Measurements from ENCODE around the gene SLC34A2. TPM values are rescaled to one million over a fixed set of nuclear protein-coding genes. Genes with fewer than 3 reads are reported as not detected.
"Not testable (repeated sequence)": the region's sequence is repeated elsewhere in the genome, so short reads cannot be mapped to it uniquely, and the experiment has no call there.

The SLC34A2 gene
- total RNA-seq, 2 donors from 2014 or later, result 0.18 TPM; not detected in 1

- intact Hi-C loops (cut with DNase I), result no loop called here
- DNase-seq (no peak), ATAC-seq (no peak)
Observed at GRCh38 chr4:25658357-25658771, 2.7 kb downstream of the SLC34A2 start.

GRCh38 chr4:25658777-25659176 lies 3.1 kb downstream of the SLC34A2 start:
- no peak for DNase-seq
- no peak for ATAC-seq
- intact Hi-C loops (cut with DNase I), result no loop called here

GRCh38 chr4:25661441-25661840 lies 5.8 kb downstream of the SLC34A2 start:
- DNase-seq; ATAC-seq; intact Hi-C loops (cut with DNase I): not testable (repeated sequence)

- intact Hi-C loops (cut with DNase I), result no loop called here
- ATAC-seq (no peak), DNase-seq (no peak)
Observed at GRCh38 chr4:25662306-25662705, 6.7 kb downstream of the SLC34A2 start.

GRCh38 chr4:25663781-25664180 lies 8.1 kb downstream of the SLC34A2 start:
- no peak for DNase-seq
- no peak for ATAC-seq
- intact Hi-C loops (cut with DNase I), result no loop called here

- intact Hi-C loops (cut with DNase I), result no loop called here
- DNase-seq (no peak), ATAC-seq (no peak)
Observed at GRCh38 chr4:25666031-25666630, 10.5 kb downstream of the SLC34A2 start.

GRCh38 chr4:25667931-25668557 lies 12.4 kb downstream of the SLC34A2 start:
- ATAC-seq (no peak), DNase-seq (no peak)
- intact Hi-C loops (cut with DNase I), result no loop called here

GRCh38 chr4:25670991-25671390 lies 15.3 kb downstream of the SLC34A2 start:
- intact Hi-C loops (cut with DNase I), result no loop called here
- ATAC-seq (no peak), DNase-seq (no peak)

GRCh38 chr4:25672756-25673155 lies 17.1 kb downstream of the SLC34A2 start:
- intact Hi-C loops (cut with DNase I), result no loop called here
- DNase-seq, result no peak
- no peak for ATAC-seq

- no peak for ATAC-seq
- intact Hi-C loops (cut with DNase I), result no loop called here
- DNase-seq, result no peak
Observed at GRCh38 chr4:25674386-25674785, 18.7 kb downstream of the SLC34A2 start.

GRCh38 chr4:25676221-25676620 lies 20.6 kb downstream of the SLC34A2 start:
- DNase-seq (no peak), ATAC-seq (no peak)
- intact Hi-C loops (cut with DNase I), result no loop called here

- intact Hi-C loops (cut with DNase I), result no loop called here
- ATAC-seq (no peak), DNase-seq (no peak)
Observed at GRCh38 chr4:25677157-25677556, 21.5 kb downstream of the SLC34A2 start.

GRCh38 chr4:25677943-25678342 lies 22.3 kb downstream of the SLC34A2 start:
- no peak for ATAC-seq
- DNase-seq, result no peak
- intact Hi-C loops (cut with DNase I), result no loop called here

GRCh38 chr4:25687773-25688172 lies 32.1 kb downstream of the SLC34A2 start:
- intact Hi-C loops (cut with DNase I), result no loop called here
- ATAC-seq (no peak), DNase-seq (no peak)

- intact Hi-C loops (cut with DNase I), result no loop called here
- DNase-seq (no peak), ATAC-seq (no peak)
Observed at GRCh38 chr4:25694466-25694865, 38.8 kb downstream of the SLC34A2 start.

- DNase-seq (no peak), ATAC-seq (no peak)
- intact Hi-C loops (cut with DNase I), result no loop called here
Observed at GRCh38 chr4:25696409-25696808, 40.8 kb downstream of the SLC34A2 start.

GRCh38 chr4:25697516-25697915 lies 41.9 kb downstream of the SLC34A2 start:
- no peak for ATAC-seq
- intact Hi-C loops (cut with DNase I), result no loop called here
- DNase-seq, result no peak

- ATAC-seq (no peak), DNase-seq (no peak)
- intact Hi-C loops (cut with DNase I), result no loop called here
Observed at GRCh38 chr4:25700661-25701060, 45.0 kb downstream of the SLC34A2 start.

- intact Hi-C loops (cut with DNase I), result no loop called here
- ATAC-seq (peak; percentile 65 to 92), DNase-seq (no peak)
Observed at GRCh38 chr4:25702848-25703247, 47.2 kb downstream of the SLC34A2 start.

- ATAC-seq (peak in 1 of 2 donors; percentile 54), DNase-seq (no peak)
- intact Hi-C loops (cut with DNase I), result no loop called here
Observed at GRCh38 chr4:25703731-25704388, 48.2 kb downstream of the SLC34A2 start.

GRCh38 chr4:25704516-25704915 lies 48.9 kb downstream of the SLC34A2 start:
- no peak for DNase-seq
- intact Hi-C loops (cut with DNase I), result no loop called here
- no peak for ATAC-seq
